K562 (cell line): Measurements from ENCODE around the gene PTPRB. TPM values are rescaled to one million over a fixed set of nuclear protein-coding genes. Genes with fewer than 3 reads are reported as not detected.
A peak's percentile ranks its signal among the peaks of the same experiment; 100 is the strongest.

Experiments
- ATAC-seq: fragments of 200-7000 bp; cut with Tn5 transposase; 3 replicates; pipeline ENCODE4 v1.9.1; 2020; ENCODE audit warnings: moderate library complexity
- BruUV-seq: library from RNA; stranded (reverse); fragments of 400-500 nt; replicated peaks from 2 replicates; lab custom pipeline; 2021; lab: Mats Ljungman, UMichigan
- CTCF ChIA-PET: fragments of 300-600 bp; formaldehyde crosslinking; extraction: SDS; loops from one replicate; lab custom pipeline; 2021; ENCODE audit warnings: low intra/inter-chr PET ratio; lab: Yijun Ruan, JAX
- POLR2A ChIA-PET: fragments of 300-600, 350-650 bp; sonication (Branson Sonifier 250); formaldehyde crosslinking; extraction: SDS; loops from one replicate; lab custom pipeline; 2021; ENCODE audit warnings: antibody characterized with exemption, inconsistent platforms; lab: Yijun Ruan, JAX
- DNase-seq, 4 experiments: peaks; one replicate each; pipeline versions ENCODE4 v3.0.0 to v3.0.0-alpha.2; 2011 to 2018; ENCODE audit warnings: low spot score in 3 of 4, mixed read lengths in 3 of 4; ENCODE audit errors: extremely low read depth in 1 of 4
- FAIRE-seq: peaks from 2 replicates; lab custom pipeline; 2011; peaks lifted over from hg19 to GRCh38; lab: Jason Lieb, UNC
- H2AFZ ChIP-seq: 2 replicates; pipeline ENCODE4 v1.6.0; 2011; ENCODE audit warnings: low read depth, low read length, control low read depth, inconsistent platforms
- H3K27ac ChIP-seq: fragments of 200-600 bp; 3 replicates; pipeline ENCODE4 v1.8.0; 2011; ENCODE audit warnings: low read depth, mild to moderate bottlenecking, control low read depth, inconsistent platforms, low read length, moderate library complexity, mixed read lengths; ENCODE audit errors: extremely low read depth
- H3K27me3 ChIP-seq, 2 experiments: fragments of 300-600 bp in 1 of 2; 2 replicates in 1 of 2; 3 replicates in 1 of 2; pipeline versions ENCODE4 v1.6.0 to v1.8.0; 2011; ENCODE audit warnings: inconsistent platforms in 2 of 2, low read length in 2 of 2, mild to moderate bottlenecking in 1 of 2, mixed read lengths in 1 of 2, moderate library complexity in 1 of 2; ENCODE audit not compliant: control insufficient read depth in 2 of 2, insufficient read depth in 2 of 2
- H3K36me3 ChIP-seq: fragments of 300-600 bp; 3 replicates; pipeline ENCODE4 v1.8.0; 2011; ENCODE audit warnings: mild to moderate bottlenecking, low read length, inconsistent platforms; ENCODE audit not compliant: control insufficient read depth, insufficient read depth
- H3K4me1 ChIP-seq, 2 experiments: fragments of 200-600 bp in 1 of 2; replicated peaks in 1 of 2; 2 replicates in 1 of 2; 3 replicates in 1 of 2; pipeline versions ENCODE4 v1.5.1 to v1.8.0; 2011; ENCODE audit warnings: inconsistent platforms in 2 of 2, low read length in 2 of 2, mild to moderate bottlenecking in 1 of 2, mixed read lengths in 1 of 2, moderate library complexity in 1 of 2; ENCODE audit not compliant: control insufficient read depth in 2 of 2, insufficient read depth in 2 of 2
- H3K4me2 ChIP-seq: 2 replicates; pipeline ENCODE4 v1.6.1; 2011; ENCODE audit warnings: low read length, control low read depth, inconsistent platforms, mixed read lengths; ENCODE audit not compliant: insufficient read depth
- H3K4me3 ChIP-seq: fragments of 200-600 bp; sonication (generic), shearing (Covaris generic); 2 replicates; pipeline ENCODE4 v1.5.1; 2016; ENCODE audit warnings: control low read depth, inconsistent platforms
- H3K79me2 ChIP-seq: fragments of 200-600 bp; 3 replicates; pipeline ENCODE4 v1.8.0; 2011; ENCODE audit warnings: low read length, inconsistent platforms; ENCODE audit not compliant: control insufficient read depth, insufficient read depth
- H3K9ac ChIP-seq, 2 experiments: 2 replicates each; pipeline versions ENCODE4 v1.6.0 to v1.6.1; 2011; ENCODE audit warnings: low read depth in 2 of 2, low read length in 2 of 2, control low read depth in 1 of 2, inconsistent platforms in 1 of 2, mild to moderate bottlenecking in 1 of 2, mixed read lengths in 1 of 2; ENCODE audit not compliant: insufficient read depth in 1 of 2
- H3K9me1 ChIP-seq: one replicate; pipeline ENCODE4 v1.6.0; 2011; ENCODE audit warnings: inconsistent platforms, mild to moderate bottlenecking, low read length, moderate library complexity; ENCODE audit not compliant: control insufficient read depth, insufficient read depth
- H3K9me3 ChIP-seq: replicated peaks from 2 replicates; pipeline ENCODE4 v1.5.1; 2011; ENCODE audit warnings: low read depth, low read length, inconsistent platforms; ENCODE audit not compliant: control insufficient read depth, insufficient read depth
- H4K20me1 ChIP-seq: replicated peaks from 2 replicates; pipeline ENCODE4 v1.6.1; 2011; ENCODE audit warnings: low read length, inconsistent platforms, mixed read lengths; ENCODE audit not compliant: control insufficient read depth, insufficient read depth
- ARID4B ChIP-seq: sonication (generic); formaldehyde crosslinking; IDR thresholded peaks from 2 replicates; pipeline ENCODE4 v1.8.0; 2022; ENCODE audit warnings: mild to moderate bottlenecking, missing genetic modification reagents
- BHLHE40 ChIP-seq: IDR thresholded peaks from 2 replicates; pipeline ENCODE4 v1.6.1; 2011; ENCODE audit warnings: low read length, improper control_type of control experiment
- CTBP1 ChIP-seq: fragments of 450-650 bp; IDR thresholded peaks from 2 replicates; pipeline ENCODE4 v1.6.1; 2016; ENCODE audit warnings: borderline replicate concordance
- NFE2L1 ChIP-seq: fragments of 450-650 bp; IDR thresholded peaks from 2 replicates; pipeline ENCODE4 v1.6.1; 2016; ENCODE audit warnings: missing genetic modification characterization, low read depth, mild to moderate bottlenecking, missing compliant biosample characterization, moderate library complexity, borderline replicate concordance
- POLR2G ChIP-seq: fragments of 200-400 bp; formaldehyde crosslinking; IDR thresholded peaks from 2 replicates; pipeline ENCODE4 v1.6.1; 2017; ENCODE audit warnings: low read depth, mild to moderate bottlenecking, antibody characterized with exemption, low read length, moderate library complexity
- RBBP5 ChIP-seq: fragments of 200-600 bp; sonication (generic); IDR thresholded peaks from 2 replicates; pipeline ENCODE4 v1.6.1; 2012; ENCODE audit warnings: borderline replicate concordance, mild to moderate bottlenecking, low read length, control low read depth, inconsistent platforms; ENCODE audit not compliant: insufficient read depth, poor library complexity, severe bottlenecking
- SIN3A ChIP-seq, 2 experiments: fragments of 150-350 bp in 1 of 2; IDR thresholded peaks; 2 replicates each; pipeline ENCODE4 v1.6.1; 2011 to 2016; ENCODE audit warnings: borderline replicate concordance in 2 of 2, low read depth in 2 of 2, low read length in 2 of 2, mild to moderate bottlenecking in 2 of 2, moderate library complexity in 2 of 2; ENCODE audit not compliant: control insufficient read depth in 1 of 2
- TARDBP ChIP-seq: fragments of 450-650 bp; IDR thresholded peaks from 2 replicates; pipeline ENCODE4 v1.6.1; 2016
- TEAD4 ChIP-seq, 2 experiments: sonication (generic) in 1 of 2; formaldehyde crosslinking in 1 of 2; IDR thresholded peaks; 2 replicates each; pipeline versions ENCODE4 v1.6.1 to v1.8.0; 2012 to 2022; ENCODE audit warnings: borderline replicate concordance in 1 of 2, inconsistent platforms in 1 of 2, low read length in 1 of 2, mild to moderate bottlenecking in 1 of 2, missing genetic modification reagents in 1 of 2
- THRAP3 ChIP-seq: fragments of 450-650 bp; IDR thresholded peaks from 2 replicates; pipeline ENCODE4 v1.6.1; 2016; ENCODE audit warnings: mild to moderate bottlenecking, inconsistent platforms, borderline replicate concordance
- ZBTB1 ChIP-seq: sonication (generic); formaldehyde crosslinking; IDR thresholded peaks from 2 replicates; pipeline ENCODE4 v1.8.1; 2023; ENCODE audit warnings: missing genetic modification reagents, low read depth, mild to moderate bottlenecking, borderline replicate concordance
- ZNF696 ChIP-seq: fragments of 250-450 bp; sonication (Bioruptor Pico); conservative IDR thresholded peaks from 2 replicates; pipeline ENCODE4 v1.4.0; 2020; ENCODE audit warnings: mild to moderate bottlenecking, moderate library complexity
- WGBS: fragments of 100-300 bp; shearing (Covaris generic); methylation state at CpG from one replicate; pipeline ENCODE4 v1.1.6; 2016; ENCODE audit warnings: low coverage, mixed read lengths; ENCODE audit not compliant: insufficient coverage; ENCODE audit errors: missing lambda C conversion rate; 5-methylcytosine and 5-hydroxymethylcytosine counted together
- in situ Hi-C: fragments of 300-500 bp; cut with MboI; formaldehyde crosslinking; loops from 4 replicates; pipeline ENCODE4 v1.15.0; 2018; ENCODE audit warnings: inconsistent platforms, mixed read lengths
- intact Hi-C: fragments of 100-400 bp; cut with micrococcal nuclease; formaldehyde crosslinking; loops from 2 replicates; pipeline ENCODE4 v1.14.2; 2022
- polyA plus RNA-seq, 8 experiments: library from polyadenylated mRNA; depleted of rRNA in 4 of 8; stranded (reverse) in 5 of 8; unstranded in 3 of 8; fragments of >200 nt; fragmentation: Nextera tagmentation in 2 of 8; fragmentation: Illumina TruSeq in 1 of 8; extraction: Ambion mirVana in 2 of 8; extraction: Trizol in 1 of 8; gene quantifications; 2 replicates each; pipeline versions ENCODE4 v1.2.1 to v1.2.3, GENCODE V29; 2011 to 2014; ENCODE audit warnings: inconsistent platforms in 1 of 8, missing spikeins in 1 of 8
- total RNA-seq, 7 experiments: library from RNA; depleted of rRNA in 6 of 7; stranded (reverse); fragments of >200 nt in 6 of 7; fragmentation: Illumina TruSeq in 2 of 7; extraction: Trizol in 2 of 7; gene quantifications; 2 replicates each; pipeline versions ENCODE4 v1.2.1 to v1.2.3, GENCODE V29; 2011 to 2021; ENCODE audit warnings: low replicate concordance in 1 of 7
- TF ChIP-seq, protein P1 (sequence below): sonication (generic); formaldehyde crosslinking; IDR thresholded peaks from 2 replicates; pipeline ENCODE4 v1.5.0; 2020; ENCODE audit warnings: missing genetic modification reagents

PTPRB gene
- total and polyA plus RNA-seq, 9 of the 15 experiments (the other 6 are each of a cell fraction or from before 2014, with no cell fraction given) = 0.46 to 5.9 (median 3.1) TPM

DNA sequence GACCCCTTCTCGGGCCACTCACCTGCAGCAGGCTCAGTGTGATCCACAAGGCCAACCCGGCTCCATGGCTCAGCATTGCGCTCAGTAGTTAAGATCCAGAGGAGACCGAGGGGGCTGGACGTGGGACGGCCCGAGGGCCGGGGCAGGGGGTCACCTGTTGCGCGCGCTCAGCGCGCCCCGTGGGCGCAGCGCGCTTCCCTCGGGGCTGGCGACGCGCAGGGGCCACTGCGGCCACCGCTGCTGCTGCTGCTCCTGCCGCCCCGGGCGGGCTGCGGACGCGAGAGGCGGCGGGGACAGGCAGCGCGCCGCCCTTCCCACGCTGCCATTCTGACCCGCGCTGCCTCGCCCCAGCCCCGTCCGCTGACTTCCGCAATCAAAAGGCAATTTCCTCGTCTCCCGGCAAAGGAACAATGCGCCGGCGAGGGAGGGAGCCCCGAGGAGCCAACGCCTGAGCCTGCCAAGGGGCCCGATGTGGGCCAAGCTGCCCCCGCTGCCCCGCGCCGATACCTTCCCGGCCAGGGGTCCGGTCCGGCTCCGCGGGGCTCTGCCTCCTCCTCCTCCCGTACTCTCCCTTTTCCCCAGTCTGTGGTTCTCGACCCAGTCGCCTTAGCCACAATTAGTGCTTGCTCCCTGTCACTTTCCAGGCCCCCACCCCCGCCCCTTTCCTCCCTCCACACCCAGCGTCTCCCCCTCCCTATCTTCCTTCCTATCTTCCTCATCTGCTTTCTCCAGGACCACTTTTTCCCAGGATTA, 27.3 kb downstream of the PTPRB start:
- Histone ChIP-seq H2AFZ (peak overlapping the region; percentile 76), H3K4me3 (peak overlapping the region; percentile 45), H3K9me1 (no peaks in the 10 kb centered on the region), H3K9me3 (no peaks in the 10 kb centered on the region), H3K9ac (peak overlapping the region; percentile 49 to 91; a peak in 3 of 4 replicates), H3K27me3 (no peaks in the 10 kb centered on the region), H3K79me2 (no peaks in the 10 kb centered on the region), H3K4me2 (peak overlapping the region; percentile 70), H3K36me3 (peaks cover 3% of the 10 kb centered on the region; the same call in 1 of the 3 replicates), H3K27ac (peak overlapping the region; percentile 21; the same call in 1 of the 3 replicates), H3K4me1 (peaks cover 0 to 10% of the 10 kb centered on the region in 2 experiments; a peak in 2 of 5 replicates), H4K20me1 (no peaks in the 10 kb centered on the region)
- 25% methylated on average over 15 of the region's 63 CpGs for whole genome bisulfite sequencing
- ChIA-PET CTCF (no interaction called here), POLR2A (interaction anchor here (0.5 to 2.0 kb wide), 4 partner anchors 12 to 530 kb away, joined by 3 to 9 read pairs (median 4); no protein-coding TSS in a partner anchor)
- in situ Hi-C loops = no loop called here
- no TSS peak for BruUV-seq
- ATAC-seq (peak; percentile 86), FAIRE-seq (no peak), DNase-seq (peak; percentile 14 to 40 (median 24))
- intact Hi-C loops = loop anchor here (5.0 kb wide), 1 partner anchor 52 kb away; no protein-coding TSS in a partner anchor
- TF ChIP-seq TEAD4 (IDR thresholded peaks at IDR 0.05; ENCODE audit: low read length) (no peak), TEAD4 (CRISPR knock-in tag; IDR thresholded peaks at IDR 0.05; ENCODE audit: borderline replicate concordance) (no peak), BHLHE40 (no peak), ARID4B (CRISPR knock-in tag) (no peak), THRAP3 (no peak), SIN3A (IDR thresholded peaks at IDR 0.05; ENCODE audit: borderline replicate concordance in 2 of 2, control insufficient read depth in 1 of 2, low read depth in 2 of 2, low read length in 2 of 2) (no peak), CTBP1 (peak; percentile 21; the same call in 1 of the 2 replicates), POLR2G (peak; percentile 79), NFE2L1 (tag) (no peak), ZNF696 (CRISPR knock-in tag) (no peak), ZBTB1 (CRISPR knock-in tag) (no peak), TARDBP (no peak), RBBP5 (peak; percentile 59)
- TF ChIP-seq, protein P1, sequence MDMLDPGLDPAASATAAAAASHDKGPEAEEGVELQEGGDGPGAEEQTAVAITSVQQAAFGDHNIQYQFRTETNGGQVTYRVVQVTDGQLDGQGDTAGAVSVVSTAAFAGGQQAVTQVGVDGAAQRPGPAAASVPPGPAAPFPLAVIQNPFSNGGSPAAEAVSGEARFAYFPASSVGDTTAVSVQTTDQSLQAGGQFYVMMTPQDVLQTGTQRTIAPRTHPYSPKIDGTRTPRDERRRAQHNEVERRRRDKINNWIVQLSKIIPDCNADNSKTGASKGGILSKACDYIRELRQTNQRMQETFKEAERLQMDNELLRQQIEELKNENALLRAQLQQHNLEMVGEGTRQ = no peak
